Hematopoietic multipotent progenitor cell (in vitro differentiated cells): ENCODE data around the gene CCDC177. TPM values are rescaled to one million over a fixed set of nuclear protein-coding genes. Genes with fewer than 3 reads are reported as not detected.

Experiments used
- DNase-seq, 3 donors: peaks; one replicate each; pipeline ENCODE4 v3.0.0-alpha.2; 2011 to 2015; ENCODE audit warnings: low read depth in 2 of 3, low spot score in 2 of 3
- total RNA-seq: library from RNA; depleted of rRNA; stranded (reverse); fragments of >200 nt; gene quantifications from one replicate; pipeline ENCODE4 v1.2.3, GENCODE V29; 2012

CCDC177 gene
- under 0.01 TPM for total RNA-seq

DNA sequence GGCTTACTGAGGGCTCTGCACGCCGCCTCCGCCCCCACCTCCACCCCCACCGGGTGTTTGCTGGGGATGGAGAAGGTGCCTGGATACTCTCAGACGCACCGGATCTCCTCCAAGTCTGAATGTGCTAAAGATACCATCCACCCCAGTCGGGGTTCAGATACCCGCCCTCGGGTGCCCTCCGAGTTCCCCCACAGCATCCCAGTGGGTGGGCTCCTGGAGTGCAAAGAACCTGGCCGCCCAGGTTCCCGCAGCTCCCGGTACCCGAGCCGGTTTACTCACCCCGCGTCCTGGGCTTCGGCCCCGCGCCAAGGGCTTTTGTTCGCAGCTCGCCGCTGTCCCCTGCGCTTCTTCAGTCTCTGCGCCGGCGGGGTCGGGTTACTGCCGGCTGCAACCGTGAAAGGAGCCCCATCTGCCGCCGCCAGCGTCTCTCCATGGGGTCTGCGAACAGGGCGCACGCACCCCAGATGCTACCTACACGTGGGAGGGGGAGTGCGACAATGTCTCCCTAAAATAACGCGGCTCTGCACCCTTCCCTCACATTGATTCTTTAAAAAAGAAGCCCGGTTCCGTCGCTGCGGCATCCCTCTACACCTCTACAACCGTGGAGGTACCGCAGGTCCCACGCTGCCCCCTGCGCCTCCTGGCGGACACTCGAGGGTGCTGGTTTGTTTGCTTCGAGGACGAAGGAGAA, at the start of gene CCDC177:
TSS of gene CCDC177 (minus strand) at position 609 of the 691 bp plus-strand sequence. CDS start 1,249 bp downstream, outside the sequence.
- peak; percentile 39 to 72 (median 63) for DNase-seq

GRCh38 chr14:69624136-69624535, 49.5 kb upstream of the CCDC177 start:
- DNase-seq, result no peak

- DNase-seq, result no peak
Observed at GRCh38 chr14:69620981-69621380, 46.3 kb upstream of the CCDC177 start.

DNA sequence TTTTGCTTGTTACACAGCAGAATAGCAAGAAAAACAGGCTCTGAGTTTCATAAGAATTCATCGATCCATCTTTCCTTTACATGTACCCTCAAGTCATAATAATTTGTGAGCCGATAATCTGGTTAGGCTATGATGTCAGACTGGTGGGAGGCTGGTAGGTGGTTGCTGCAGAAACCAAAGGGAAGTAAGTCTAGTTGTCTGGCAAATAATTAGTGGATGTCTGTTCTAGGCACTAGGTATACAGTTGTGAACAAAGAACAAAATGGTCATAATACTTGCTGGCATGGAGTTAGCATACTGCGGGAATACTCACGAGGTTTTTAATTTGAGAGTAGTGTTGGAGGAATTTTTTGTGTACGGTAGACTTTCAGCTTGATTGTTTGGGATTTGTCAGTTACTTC, 45.5 kb upstream of the CCDC177 start:
- DNase-seq, result peak in 2 of 3 donors; percentile 31 to 53

DNA sequence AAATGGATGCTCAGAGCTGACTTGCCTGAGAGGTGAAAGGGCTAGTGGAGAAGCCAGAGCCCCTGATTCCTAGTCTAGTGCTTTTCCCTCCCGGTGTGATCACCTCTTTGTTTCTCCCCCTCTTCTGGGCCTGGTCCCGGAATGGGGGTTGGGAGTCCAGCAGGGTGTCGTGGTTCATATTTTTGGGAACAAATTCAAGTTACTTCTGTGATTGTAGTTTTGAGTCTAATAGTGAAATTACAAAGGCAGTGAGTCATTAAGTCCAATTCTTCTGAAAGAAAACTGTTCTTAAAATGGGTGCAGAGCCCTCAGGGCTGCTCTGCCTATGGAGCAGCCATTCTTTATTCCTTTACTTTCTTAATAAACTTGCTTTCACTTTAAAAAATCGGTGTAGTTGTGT, 44.3 kb upstream of the CCDC177 start:
- DNase-seq, result no peak

GRCh38 chr14:69617796-69618195, 43.1 kb upstream of the CCDC177 start:
- DNase-seq, result no peak

DNA sequence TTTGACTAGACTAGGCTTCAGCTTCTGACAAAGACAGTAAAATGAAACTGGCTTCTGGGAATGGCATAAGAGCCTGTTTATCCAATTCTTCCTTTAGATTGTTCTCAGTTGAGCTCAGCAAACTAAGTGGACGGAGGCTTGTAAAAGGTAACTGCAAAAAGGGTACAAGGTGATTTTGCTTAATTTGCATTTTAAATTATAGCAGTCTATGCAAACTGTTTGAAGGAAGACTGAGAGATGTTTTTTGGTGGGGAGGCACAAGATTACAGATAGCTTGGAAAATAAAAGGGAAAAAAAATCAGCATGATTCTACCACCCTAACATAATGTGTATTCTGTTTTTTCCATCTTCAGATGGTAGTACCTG, 41.7 kb upstream of the CCDC177 start:
- no peak for DNase-seq

- peak in 2 of 3 donors; percentile 68 to 75 for DNase-seq
Observed at GRCh38 chr14:69615496-69616407, 41.1 kb upstream of the CCDC177 start.

DNA sequence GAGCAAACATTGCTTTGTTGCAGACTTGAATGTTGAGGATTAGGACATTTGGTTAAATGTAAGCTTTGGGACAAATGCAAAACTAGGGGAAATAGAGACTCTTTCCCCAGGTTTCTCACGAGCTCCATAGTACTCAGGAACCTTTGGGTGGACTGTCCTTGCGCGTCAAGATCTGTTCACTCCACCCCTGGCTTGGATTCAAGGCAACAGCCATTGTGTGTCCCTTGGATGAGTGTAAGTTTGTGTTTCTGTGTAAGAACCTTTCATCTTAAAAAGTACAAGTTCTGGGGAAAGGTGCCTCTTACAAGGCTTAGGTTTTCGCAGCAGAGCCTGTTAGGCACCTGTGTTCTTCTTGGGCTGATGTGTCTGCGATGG, 40.4 kb upstream of the CCDC177 start:
- DNase-seq, result no peak

- DNase-seq, result peak in 2 of 3 donors; percentile 75 to 85
Observed at GRCh38 chr14:69614592-69614991, 39.9 kb upstream of the CCDC177 start.

DNA sequence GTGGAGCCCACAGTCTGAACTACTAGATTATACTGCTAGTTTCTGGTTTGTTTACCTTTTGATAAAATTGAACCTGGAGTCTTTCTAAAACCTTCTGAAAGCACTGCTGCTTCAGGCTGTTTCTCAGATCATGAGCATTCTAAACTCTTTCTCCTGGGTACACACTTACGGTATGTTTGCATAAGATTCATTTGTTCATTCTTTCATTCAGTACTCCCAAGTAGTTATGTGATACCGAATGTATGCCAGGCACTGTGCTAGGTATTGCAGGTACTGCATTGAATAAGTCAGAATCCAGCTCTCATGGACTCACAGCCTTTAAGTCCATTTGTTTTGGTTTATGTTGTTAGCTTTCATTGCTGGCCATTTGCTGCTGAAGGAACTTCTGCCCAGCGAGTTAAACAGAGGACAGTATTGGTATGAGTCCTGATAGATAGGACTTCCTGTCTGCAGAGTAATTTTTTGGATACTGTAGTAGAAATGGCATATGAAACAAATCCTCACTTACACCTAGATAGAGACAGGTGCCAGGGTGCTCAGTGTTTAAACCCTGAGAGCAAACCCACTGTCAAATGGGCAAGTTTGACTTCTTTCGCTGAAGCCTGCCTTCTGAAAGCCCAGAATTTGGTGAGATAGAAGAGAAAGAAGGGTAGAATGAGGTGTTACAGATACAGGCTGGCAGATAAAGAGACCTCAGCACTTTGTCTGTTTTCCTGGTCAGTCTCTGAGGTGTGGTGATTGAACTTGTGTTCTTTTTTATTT, 38.8 kb upstream of the CCDC177 start:
- no peak for DNase-seq

DNA sequence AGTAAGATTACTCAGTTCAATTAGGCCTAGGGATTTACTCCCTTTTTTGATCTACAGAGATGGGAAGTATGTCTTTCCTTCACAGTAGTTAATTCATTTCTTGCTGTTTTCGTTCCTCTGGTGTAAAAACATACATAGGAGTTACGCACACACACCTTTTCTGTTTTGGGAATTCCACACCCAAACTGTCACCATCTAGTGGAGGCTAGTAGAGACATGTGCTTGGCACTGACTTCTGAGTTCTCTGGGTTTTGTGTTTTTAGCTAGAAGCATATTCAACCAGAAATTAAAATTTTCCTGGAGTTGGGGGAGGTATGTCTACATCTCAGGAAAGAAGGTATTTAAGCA, 38.1 kb upstream of the CCDC177 start:
- DNase-seq, result no peak

DNA sequence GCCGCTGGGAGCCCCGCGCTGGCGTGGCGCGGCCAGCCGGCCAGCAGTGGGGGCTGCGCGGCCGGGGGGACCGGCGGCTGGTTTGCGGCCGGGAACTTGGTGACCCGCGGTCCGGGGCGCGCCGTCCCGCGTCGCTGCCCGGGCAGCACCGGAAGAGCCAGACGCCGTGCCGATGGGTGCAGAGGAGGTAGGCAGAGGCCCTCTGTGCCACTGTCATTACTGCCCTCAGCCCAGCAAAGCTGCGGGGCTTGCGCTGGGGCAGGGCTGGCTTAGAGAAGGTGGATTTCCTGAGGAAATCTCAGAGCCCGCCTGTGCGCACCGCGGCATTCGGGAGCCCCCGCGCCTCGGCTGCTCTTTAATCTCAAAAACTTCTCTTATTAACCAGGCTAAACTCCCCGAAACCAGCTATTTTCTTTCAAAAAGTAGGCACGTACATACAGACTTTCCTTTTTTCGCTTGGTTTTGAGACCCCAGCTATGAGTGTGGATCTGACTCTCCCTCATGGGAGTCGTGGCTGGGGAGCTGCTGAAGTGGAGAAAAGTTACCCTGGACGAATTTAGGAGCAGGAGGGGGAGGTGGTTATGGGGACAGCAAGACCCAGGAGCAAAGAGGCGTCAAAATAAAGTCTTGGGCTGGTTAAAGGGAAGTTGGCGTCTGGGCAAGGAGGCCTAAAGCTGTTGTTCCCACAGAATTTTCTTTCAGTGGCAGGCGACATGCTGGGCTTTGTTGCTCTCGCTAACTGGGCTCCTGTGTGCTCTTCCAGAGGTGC, 37.5 kb upstream of the CCDC177 start:
- peak in 2 of 3 donors; percentile 31 to 33 for DNase-seq

DNA sequence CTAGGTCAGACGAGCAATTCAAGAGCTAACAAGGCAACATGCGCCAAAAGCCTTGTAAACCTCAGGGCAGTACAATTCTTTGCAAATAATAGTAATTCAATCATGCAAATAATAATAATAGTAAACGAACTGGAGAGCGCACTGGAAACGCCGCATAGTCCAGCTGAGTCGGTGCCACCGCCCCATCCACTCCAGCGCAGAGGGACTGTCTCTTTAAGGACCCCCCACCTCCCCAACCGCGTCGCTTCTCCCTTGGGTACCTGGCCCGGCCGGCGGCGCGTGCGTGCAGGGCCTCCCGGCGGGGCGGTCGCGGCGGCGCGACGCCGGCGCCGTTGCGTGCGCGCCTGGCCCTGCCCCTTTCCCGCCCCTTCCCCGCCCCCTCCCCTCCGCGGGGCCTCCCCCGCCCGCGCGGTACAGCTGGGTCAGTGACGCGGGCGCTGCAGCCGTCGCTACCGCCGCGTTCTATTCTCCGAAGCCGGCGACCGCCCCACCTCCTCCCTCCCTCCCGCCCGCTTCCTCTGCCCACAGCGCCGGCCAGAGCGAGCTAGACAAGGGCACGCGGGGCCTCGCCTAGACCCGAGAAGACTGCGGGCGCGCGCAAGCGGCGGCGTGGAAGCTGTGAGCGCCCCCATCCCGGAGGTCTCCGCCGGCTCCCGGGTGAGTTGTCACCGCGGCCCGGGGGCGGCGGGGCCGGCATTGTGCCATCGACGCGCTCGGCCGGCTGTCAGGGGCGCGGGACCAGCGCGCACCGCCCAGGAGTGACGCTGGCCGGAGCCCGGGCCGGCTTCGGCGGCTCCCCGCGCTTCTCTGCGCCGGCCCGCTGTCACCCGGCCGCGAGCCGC, 36.7 kb upstream of the CCDC177 start, which contains the start of gene SUSD6:
TSS of gene SUSD6 (plus strand) at position 425 of the 842 bp plus-strand sequence. CDS start 46,997 bp downstream, outside the sequence.
- DNase-seq, result peak; percentile 71 to 93 (median 85)

GRCh38 chr14:69610874-69611171, 36.2 kb upstream of the CCDC177 start:
- DNase-seq, result no peak

- no peak for DNase-seq
Observed at GRCh38 chr14:69610020-69610873, 35.6 kb upstream of the CCDC177 start.

GRCh38 chr14:69606258-69607184, 31.9 kb upstream of the CCDC177 start:
- DNase-seq, result no peak

GRCh38 chr14:69605738-69606137, 31.1 kb upstream of the CCDC177 start:
- DNase-seq, result no peak
